Smooth muscle cell (in vitro differentiated cells): ENCODE data around the gene FBXO10. TPM values are rescaled to one million over a fixed set of nuclear protein-coding genes. Genes with fewer than 3 reads are reported as not detected.

ENCODE experiments used
- DNase-seq: peaks from one replicate; lab custom pipeline; 2025; ENCODE audit not compliant: unreplicated experiment; lab: John Stamatoyannopoulos, UW
- H2AFZ ChIP-seq: fragments of 200-600 bp; sonication (generic); 2 replicates; pipeline ENCODE4 v1.6.0; 2016; ENCODE audit warnings: antibody characterized with exemption, low read depth, mild to moderate bottlenecking
- H3F3A ChIP-seq: fragments of 200-600 bp; sonication (generic); 2 replicates; pipeline ENCODE4 v1.6.0; 2017; ENCODE audit warnings: antibody characterized with exemption, low read depth
- H3K27ac ChIP-seq: fragments of 200-600 bp; sonication (generic); 2 replicates; pipeline ENCODE4 v1.5.1; 2016; ENCODE audit warnings: low read depth, mild to moderate bottlenecking
- H3K27me3 ChIP-seq: fragments of 200-600 bp; sonication (generic); 2 replicates; pipeline ENCODE4 v1.6.1; 2016; ENCODE audit warnings: low read depth, mild to moderate bottlenecking
- H3K36me3 ChIP-seq: fragments of 200-600 bp; sonication (generic); 2 replicates; pipeline ENCODE4 v1.5.1; 2016; ENCODE audit warnings: low read depth
- H3K4me1 ChIP-seq: fragments of 200-600 bp; sonication (generic); 2 replicates; pipeline ENCODE4 v1.5.1; 2016; ENCODE audit warnings: low read depth
- H3K4me2 ChIP-seq: fragments of 200-600 bp; sonication (generic); 2 replicates; pipeline ENCODE4 v1.6.0; 2016; ENCODE audit warnings: mild to moderate bottlenecking
- H3K4me3 ChIP-seq: fragments of 200-600 bp; sonication (generic); 2 replicates; pipeline ENCODE4 v1.5.1; 2016; ENCODE audit warnings: mild to moderate bottlenecking
- H3K79me2 ChIP-seq: fragments of 200-600 bp; sonication (generic); 2 replicates; pipeline ENCODE4 v1.6.0; 2016; ENCODE audit warnings: low read depth, mild to moderate bottlenecking
- H3K9ac ChIP-seq: fragments of 200-600 bp; sonication (generic); 2 replicates; pipeline ENCODE4 v1.6.0; 2016; ENCODE audit warnings: low read depth
- H3K9me3 ChIP-seq: fragments of 200-600 bp; sonication (generic); replicated peaks from 2 replicates; pipeline ENCODE4 v1.5.1; 2016; ENCODE audit warnings: low read depth
- H4K20me1 ChIP-seq: fragments of 200-600 bp; sonication (generic); 2 replicates; pipeline ENCODE4 v1.6.0; 2016; ENCODE audit warnings: low read depth
- WGBS: methylation state at CpG from one replicate; pipeline ENCODE4 v1.1.7; 2016; ENCODE audit warnings: low lambda C conversion rate; 5-methylcytosine and 5-hydroxymethylcytosine counted together
- polyA plus RNA-seq: library from polyadenylated mRNA; unstranded; fragments of >200 nt; fragmentation: Nextera tagmentation; extraction: Ambion mirVana; gene quantifications from 2 replicates; pipeline ENCODE4 v1.2.1, GENCODE V29; 2016
- total RNA-seq: library from RNA; depleted of rRNA; stranded (reverse); fragments of >200 nt; gene quantifications from 2 replicates; pipeline ENCODE4 v1.2.3, GENCODE V29; 2014
- TF ChIP-seq, protein P1 (sequence below): fragments of 200-600 bp; sonication (generic); IDR thresholded peaks from 2 replicates; pipeline ENCODE4 v1.5.1; 2017; ENCODE audit warnings: borderline replicate concordance, mild to moderate bottlenecking, antibody characterized with exemption; ENCODE audit not compliant: insufficient read depth, poor library complexity, severe bottlenecking

FBXO10 gene
- total and polyA plus RNA-seq, 2 experiments from 2014 or later = 3.5 to 7.0 TPM

DNA sequence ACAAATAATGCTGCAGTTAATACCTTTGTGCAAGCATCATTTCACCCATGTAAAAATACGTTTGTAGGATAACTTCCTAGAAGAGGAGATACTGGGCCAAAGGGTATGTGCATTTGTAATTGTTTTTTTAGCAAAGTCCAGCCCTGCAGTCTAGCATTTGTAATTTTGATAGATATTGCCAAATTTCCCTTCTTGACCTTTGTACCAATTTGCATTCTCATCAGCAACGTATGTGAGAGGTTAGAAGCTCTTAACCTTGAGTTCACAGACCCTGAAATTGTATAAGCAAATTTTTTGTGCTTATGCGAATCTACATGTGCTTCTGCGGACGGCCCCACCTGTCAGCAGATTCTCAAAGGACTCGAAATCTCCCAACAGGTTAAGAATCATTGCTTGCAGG lies 34.8 kb upstream of the FBXO10 start:
- TF ChIP-seq, protein P1, sequence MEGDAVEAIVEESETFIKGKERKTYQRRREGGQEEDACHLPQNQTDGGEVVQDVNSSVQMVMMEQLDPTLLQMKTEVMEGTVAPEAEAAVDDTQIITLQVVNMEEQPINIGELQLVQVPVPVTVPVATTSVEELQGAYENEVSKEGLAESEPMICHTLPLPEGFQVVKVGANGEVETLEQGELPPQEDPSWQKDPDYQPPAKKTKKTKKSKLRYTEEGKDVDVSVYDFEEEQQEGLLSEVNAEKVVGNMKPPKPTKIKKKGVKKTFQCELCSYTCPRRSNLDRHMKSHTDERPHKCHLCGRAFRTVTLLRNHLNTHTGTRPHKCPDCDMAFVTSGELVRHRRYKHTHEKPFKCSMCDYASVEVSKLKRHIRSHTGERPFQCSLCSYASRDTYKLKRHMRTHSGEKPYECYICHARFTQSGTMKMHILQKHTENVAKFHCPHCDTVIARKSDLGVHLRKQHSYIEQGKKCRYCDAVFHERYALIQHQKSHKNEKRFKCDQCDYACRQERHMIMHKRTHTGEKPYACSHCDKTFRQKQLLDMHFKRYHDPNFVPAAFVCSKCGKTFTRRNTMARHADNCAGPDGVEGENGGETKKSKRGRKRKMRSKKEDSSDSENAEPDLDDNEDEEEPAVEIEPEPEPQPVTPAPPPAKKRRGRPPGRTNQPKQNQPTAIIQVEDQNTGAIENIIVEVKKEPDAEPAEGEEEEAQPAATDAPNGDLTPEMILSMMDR = no peak
- H3K27ac ChIP-seq = no peak overlapping the region
- H3K4me2 ChIP-seq = no peak overlapping the region
- no peak overlapping the region for H3K9ac ChIP-seq
- no peak overlapping the region for H2AFZ ChIP-seq
- H3K4me3 ChIP-seq = no peak overlapping the region
- no peaks in the 10 kb centered on the region for H3K36me3 ChIP-seq
- 84% methylated on average over 6 of the region's 6 CpGs for WGBS
- peaks cover 27% of the 10 kb centered on the region for H3K27me3 ChIP-seq
- H4K20me1 ChIP-seq = no peaks in the 10 kb centered on the region
- DNase-seq = no peak
- no peaks in the 10 kb centered on the region for H3K4me1 ChIP-seq
- H3K9me3 ChIP-seq = no peaks in the 10 kb centered on the region
- H3K79me2 ChIP-seq = no peaks in the 10 kb centered on the region
- H3F3A ChIP-seq = no peaks in the 10 kb centered on the region

DNA sequence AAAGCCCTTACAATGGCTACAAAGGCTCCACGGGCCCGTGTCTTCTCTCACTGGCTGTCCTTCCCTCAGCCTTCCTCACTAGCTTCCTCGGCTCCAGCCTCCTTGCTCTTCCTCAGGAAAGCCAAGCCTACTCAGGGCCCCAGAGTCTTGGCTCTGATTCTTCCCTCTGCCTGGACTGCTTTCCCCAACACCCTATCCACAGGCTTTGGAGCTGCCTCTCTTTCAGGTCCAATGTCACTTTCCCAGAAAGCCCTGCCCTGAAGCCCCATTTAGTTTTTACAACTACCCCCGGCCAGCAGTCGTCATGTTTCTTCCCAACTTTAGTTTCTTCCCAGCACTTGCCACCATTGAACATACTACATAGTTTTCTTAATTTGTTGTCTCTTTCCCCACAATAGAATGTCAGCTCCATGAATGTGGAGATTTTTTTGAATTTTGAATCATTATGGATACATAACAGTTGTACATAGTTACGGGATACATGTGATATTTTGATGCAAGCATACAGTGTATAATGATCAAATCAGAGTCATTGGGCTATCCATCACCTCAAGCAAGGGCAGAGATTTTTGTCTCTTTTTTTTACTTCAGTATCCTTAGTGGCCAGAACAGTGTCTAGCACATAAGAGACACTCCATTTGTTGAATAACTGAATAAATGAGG lies 33.7 kb upstream of the FBXO10 start:
- no peak for DNase-seq

DNA sequence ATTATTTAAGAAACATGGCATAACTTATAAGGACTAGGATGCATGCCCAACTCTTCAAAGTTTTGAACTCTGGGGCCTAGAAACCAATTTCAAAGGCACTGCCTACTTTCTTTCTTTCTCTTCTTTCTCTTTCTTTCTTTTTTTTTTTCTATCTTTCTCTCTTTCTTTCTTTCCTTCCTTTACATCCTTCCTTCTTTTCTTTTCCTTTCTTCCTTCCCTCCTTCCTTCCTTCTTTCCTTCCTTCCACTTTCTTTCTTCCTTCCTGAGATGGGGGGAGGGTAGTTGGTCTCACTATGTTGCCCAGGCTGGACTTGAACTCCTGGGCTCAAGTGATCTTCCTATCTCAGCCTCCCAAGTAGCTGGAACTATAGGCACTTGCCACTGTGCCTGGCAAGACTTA lies 32.1 kb upstream of the FBXO10 start:
- Histone ChIP-seq H3K79me2 (no peaks in the 10 kb centered on the region), H3F3A (no peaks in the 10 kb centered on the region), H3K27ac (no peak overlapping the region), H3K4me2 (no peak overlapping the region), H3K9ac (no peak overlapping the region), H2AFZ (no peak overlapping the region), H3K27me3 (peaks cover 40% of the 10 kb centered on the region), H3K36me3 (no peaks in the 10 kb centered on the region), H3K4me1 (no peaks in the 10 kb centered on the region), H3K9me3 (no peaks in the 10 kb centered on the region), H3K4me3 (no peak overlapping the region), H4K20me1 (no peaks in the 10 kb centered on the region)
- TF ChIP-seq, protein P1 = no peak
- DNase-seq = no peak

More for the DNA sequence above, 33.7 kb upstream of the FBXO10 start:
- Histone ChIP-seq H3K4me1 (no peaks in the 10 kb centered on the region), H3K4me3 (no peak overlapping the region), H2AFZ (no peak overlapping the region), H3K27ac (no peak overlapping the region), H3K4me2 (no peak overlapping the region), H3K79me2 (no peaks in the 10 kb centered on the region), H3K9ac (no peak overlapping the region), H3F3A (no peaks in the 10 kb centered on the region), H3K9me3 (no peaks in the 10 kb centered on the region), H3K27me3 (peaks cover 37% of the 10 kb centered on the region), H4K20me1 (no peaks in the 10 kb centered on the region), H3K36me3 (no peaks in the 10 kb centered on the region)
- 77% methylated on average over 6 of the region's 6 CpGs for WGBS
- TF ChIP-seq, protein P1 = no peak

DNA sequence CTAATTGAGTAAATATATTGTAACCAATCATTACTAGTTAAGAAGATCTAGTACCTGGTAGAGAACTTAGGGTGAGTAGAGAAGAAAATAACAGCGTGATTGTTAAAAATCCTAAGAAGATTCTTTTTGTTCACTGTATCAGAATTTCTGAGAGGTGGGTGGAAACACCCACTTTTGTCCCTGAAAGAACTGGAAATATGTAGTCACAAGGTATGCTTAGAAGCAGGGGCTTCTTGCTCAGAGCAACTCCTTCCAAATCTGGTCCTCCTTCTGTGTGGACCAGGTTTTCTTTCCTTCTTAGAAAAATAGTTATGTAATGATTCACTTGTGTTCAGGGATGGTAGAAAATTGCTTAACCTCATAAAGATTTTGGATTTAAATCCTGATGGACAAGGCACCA lies 28.1 kb upstream of the FBXO10 start:
- Histone ChIP-seq H4K20me1 (no peaks in the 10 kb centered on the region), H3K4me3 (no peak overlapping the region), H3K4me1 (no peaks in the 10 kb centered on the region), H3F3A (no peaks in the 10 kb centered on the region), H3K9me3 (no peaks in the 10 kb centered on the region), H3K4me2 (no peak overlapping the region), H3K27me3 (peaks cover 26% of the 10 kb centered on the region), H2AFZ (no peak overlapping the region), H3K36me3 (no peaks in the 10 kb centered on the region), H3K79me2 (no peaks in the 10 kb centered on the region), H3K9ac (no peak overlapping the region), H3K27ac (no peak overlapping the region)
- WGBS = 76% methylated on average over 1 of the region's 1 CpG
- TF ChIP-seq, protein P1 = no peak
- DNase-seq = no peak
